ENCODE results near the gene TMIE. TPM values are rescaled to one million over a fixed set of nuclear protein-coding genes. Genes with fewer than 3 reads are reported as not detected.

The TMIE gene
- total RNA-seq, 4 donors from 2014 or later = 0.33 to 1.2 (median 0.69) TPM; not detected in 1

- H3K9me3 ChIP-seq = no peaks in the 10 kb centered on the region
- no peak overlapping the region for H3K27ac ChIP-seq (replicated peaks in 1 of 4)
- 67% methylated on average over 4 of the region's 7 CpGs for WGBS
- no peak overlapping the region for H3K4me3 ChIP-seq
- no peak for DNase-seq (ENCODE audit: extremely low spot score)
- intact Hi-C loops (cut with DNase I) = no loop called here
- H3K36me3 ChIP-seq = peaks cover 0 to 14% (median under 1%) of the 10 kb centered on the region in 4 donors
- no peak for TF ChIP-seq EP300 (IDR thresholded peaks at IDR 0.05)
- TF ChIP-seq CTCF (IDR thresholded peaks at IDR 0.05) = no peak
- no peak for TF ChIP-seq POLR2A (IDR thresholded peaks at IDR 0.05; ENCODE audit: low read depth)
- no peak for TF ChIP-seq POLR2AphosphoS5 (IDR thresholded peaks at IDR 0.05)
- H3K27me3 ChIP-seq = no peaks in the 10 kb centered on the region
- H3K4me1 ChIP-seq = peaks cover 19 to 36% (median 21%) of the 10 kb centered on the region in 4 donors
These were observed 34.7 kb upstream of the TMIE start for GRCh38 chr3:46666453-46666845.

- TF ChIP-seq POLR2A (IDR thresholded peaks at IDR 0.05; ENCODE audit: low read depth) (no peak), POLR2AphosphoS5 (IDR thresholded peaks at IDR 0.05) (no peak), CTCF (IDR thresholded peaks at IDR 0.05) (no peak), EP300 (IDR thresholded peaks at IDR 0.05) (no peak)
- Histone ChIP-seq H3K27me3 (no peaks in the 10 kb centered on the region), H3K27ac (replicated peaks in 1 of 4) (no peak overlapping the region), H3K4me1 (peaks cover 19 to 36% (median 21%) of the 10 kb centered on the region in 4 donors), H3K4me3 (no peak overlapping the region), H3K9me3 (no peaks in the 10 kb centered on the region), H3K36me3 (peaks cover 0 to 21% (median 4%) of the 10 kb centered on the region in 4 donors)
- WGBS = 90% methylated on average over 2 of the region's 8 CpGs
- no peak for DNase-seq (ENCODE audit: extremely low spot score)
- intact Hi-C loops (cut with DNase I) = no loop called here
These were observed 34.1 kb upstream of the TMIE start for GRCh38 chr3:46667061-46667621.

- Histone ChIP-seq H3K36me3 (peaks cover 0 to 24% (median 7%) of the 10 kb centered on the region in 4 donors), H3K27ac (replicated peaks in 1 of 4) (no peak overlapping the region), H3K9me3 (no peaks in the 10 kb centered on the region), H3K4me3 (no peak overlapping the region), H3K4me1 (peaks cover 13 to 36% (median 18%) of the 10 kb centered on the region in 4 donors), H3K27me3 (no peaks in the 10 kb centered on the region)
- intact Hi-C loops (cut with DNase I) = no loop called here
- no peak for TF ChIP-seq CTCF (IDR thresholded peaks at IDR 0.05)
- 91% methylated on average over 9 of the region's 9 CpGs for WGBS
- DNase-seq (ENCODE audit: extremely low spot score) = no peak
These were observed 33.5 kb upstream of the TMIE start for GRCh38 chr3:46667657-46668056.

- DNase-seq (ENCODE audit: extremely low spot score) = no peak
- Histone ChIP-seq H3K27me3 (no peaks in the 10 kb centered on the region), H3K27ac (replicated peaks in 1 of 4) (no peak overlapping the region), H3K36me3 (peaks cover 0 to 28% (median 10%) of the 10 kb centered on the region in 4 donors), H3K4me3 (no peak overlapping the region), H3K9me3 (no peaks in the 10 kb centered on the region), H3K4me1 (peaks cover 9 to 35% (median 14%) of the 10 kb centered on the region in 4 donors)
- TF ChIP-seq EP300 (IDR thresholded peaks at IDR 0.05) = no peak
- no peak for TF ChIP-seq CTCF (IDR thresholded peaks at IDR 0.05)
- TF ChIP-seq POLR2AphosphoS5 (IDR thresholded peaks at IDR 0.05) = no peak
- TF ChIP-seq POLR2A (IDR thresholded peaks at IDR 0.05; ENCODE audit: low read depth) = no peak
- intact Hi-C loops (cut with DNase I) = no loop called here
- WGBS = 68% methylated on average over 8 of the region's 8 CpGs
These were observed 33.1 kb upstream of the TMIE start for GRCh38 chr3:46668116-46668515.

GRCh38 chr3:46668591-46668990, 32.6 kb upstream of the TMIE start:
- H3K9me3 ChIP-seq = no peaks in the 10 kb centered on the region
- H3K27me3 ChIP-seq = no peaks in the 10 kb centered on the region
- DNase-seq (ENCODE audit: extremely low spot score) = no peak
- TF ChIP-seq POLR2A (IDR thresholded peaks at IDR 0.05; ENCODE audit: low read depth) = no peak
- TF ChIP-seq EP300 (IDR thresholded peaks at IDR 0.05) = no peak
- TF ChIP-seq POLR2AphosphoS5 (IDR thresholded peaks at IDR 0.05) = no peak
- no peak for TF ChIP-seq CTCF (IDR thresholded peaks at IDR 0.05)
- intact Hi-C loops (cut with DNase I) = no loop called here
- H3K4me1 ChIP-seq = peaks cover 4 to 30% (median 9%) of the 10 kb centered on the region in 4 donors
- H3K4me3 ChIP-seq = no peak overlapping the region
- 79% methylated on average over 2 of the region's 2 CpGs for WGBS
- peaks cover 0 to 33% (median 14%) of the 10 kb centered on the region in 4 donors for H3K36me3 ChIP-seq
- H3K27ac ChIP-seq (replicated peaks in 1 of 4) = no peak overlapping the region
